GM21825 (cell line): Measurements from ENCODE around the gene IFT172.
A peak's percentile ranks its signal among the peaks of the same experiment; 100 is the strongest.
"Not testable (repeated sequence)": the region's sequence is repeated elsewhere in the genome, so short reads cannot be mapped to it uniquely, and the experiment has no call there.

Experiments used
- ATAC-seq: cut with Tn5 transposase; IDR thresholded peaks from one replicate; pipeline ENCODE4 v1.9.1; 2021; ENCODE audit warnings: mild to moderate bottlenecking, moderate library complexity; ENCODE audit not compliant: unreplicated experiment

IFT172 gene, protein sequence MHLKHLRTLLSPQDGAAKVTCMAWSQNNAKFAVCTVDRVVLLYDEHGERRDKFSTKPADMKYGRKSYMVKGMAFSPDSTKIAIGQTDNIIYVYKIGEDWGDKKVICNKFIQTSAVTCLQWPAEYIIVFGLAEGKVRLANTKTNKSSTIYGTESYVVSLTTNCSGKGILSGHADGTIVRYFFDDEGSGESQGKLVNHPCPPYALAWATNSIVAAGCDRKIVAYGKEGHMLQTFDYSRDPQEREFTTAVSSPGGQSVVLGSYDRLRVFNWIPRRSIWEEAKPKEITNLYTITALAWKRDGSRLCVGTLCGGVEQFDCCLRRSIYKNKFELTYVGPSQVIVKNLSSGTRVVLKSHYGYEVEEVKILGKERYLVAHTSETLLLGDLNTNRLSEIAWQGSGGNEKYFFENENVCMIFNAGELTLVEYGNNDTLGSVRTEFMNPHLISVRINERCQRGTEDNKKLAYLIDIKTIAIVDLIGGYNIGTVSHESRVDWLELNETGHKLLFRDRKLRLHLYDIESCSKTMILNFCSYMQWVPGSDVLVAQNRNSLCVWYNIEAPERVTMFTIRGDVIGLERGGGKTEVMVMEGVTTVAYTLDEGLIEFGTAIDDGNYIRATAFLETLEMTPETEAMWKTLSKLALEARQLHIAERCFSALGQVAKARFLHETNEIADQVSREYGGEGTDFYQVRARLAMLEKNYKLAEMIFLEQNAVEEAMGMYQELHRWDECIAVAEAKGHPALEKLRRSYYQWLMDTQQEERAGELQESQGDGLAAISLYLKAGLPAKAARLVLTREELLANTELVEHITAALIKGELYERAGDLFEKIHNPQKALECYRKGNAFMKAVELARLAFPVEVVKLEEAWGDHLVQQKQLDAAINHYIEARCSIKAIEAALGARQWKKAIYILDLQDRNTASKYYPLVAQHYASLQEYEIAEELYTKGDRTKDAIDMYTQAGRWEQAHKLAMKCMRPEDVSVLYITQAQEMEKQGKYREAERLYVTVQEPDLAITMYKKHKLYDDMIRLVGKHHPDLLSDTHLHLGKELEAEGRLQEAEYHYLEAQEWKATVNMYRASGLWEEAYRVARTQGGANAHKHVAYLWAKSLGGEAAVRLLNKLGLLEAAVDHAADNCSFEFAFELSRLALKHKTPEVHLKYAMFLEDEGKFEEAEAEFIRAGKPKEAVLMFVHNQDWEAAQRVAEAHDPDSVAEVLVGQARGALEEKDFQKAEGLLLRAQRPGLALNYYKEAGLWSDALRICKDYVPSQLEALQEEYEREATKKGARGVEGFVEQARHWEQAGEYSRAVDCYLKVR (N-terminal part only)

GRCh38 chr2:27489498-27490397 is at the start of gene IFT172:
Gene IFT172 (minus strand): TSS chr2:27489743. CDS start chr2:27489653, 90 bp downstream.
- peak; percentile 95 for ATAC-seq

GRCh38 chr2:27538839-27539450 is 49.4 kb upstream of the IFT172 start:
- ATAC-seq = not testable (repeated sequence)

GRCh38 chr2:27537287-27537686 is 47.7 kb upstream of the IFT172 start:
- no peak for ATAC-seq

DNA sequence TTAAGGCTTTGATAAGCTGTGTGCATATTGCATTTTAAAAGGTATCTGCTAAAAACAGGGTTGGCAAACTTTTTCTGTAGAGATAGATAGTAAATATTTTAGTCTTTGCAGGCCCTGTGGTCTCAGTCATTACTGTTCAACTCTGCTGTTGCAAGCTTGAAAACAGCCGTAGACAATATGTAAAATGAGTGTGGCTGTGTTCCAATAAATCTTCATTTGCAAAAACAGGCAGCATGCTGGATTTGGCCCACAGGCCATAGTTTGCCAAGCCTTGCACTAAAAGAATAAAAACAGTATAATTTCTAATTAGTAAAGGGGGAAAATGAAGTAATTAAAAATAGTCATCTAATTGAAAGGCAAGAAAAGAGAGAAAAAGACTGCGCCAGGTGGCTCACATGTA is 42.4 kb upstream of the IFT172 start:
- ATAC-seq = no peak

- no peak for ATAC-seq
Measured at GRCh38 chr2:27527182-27527581, 37.6 kb upstream of the IFT172 start.

DNA sequence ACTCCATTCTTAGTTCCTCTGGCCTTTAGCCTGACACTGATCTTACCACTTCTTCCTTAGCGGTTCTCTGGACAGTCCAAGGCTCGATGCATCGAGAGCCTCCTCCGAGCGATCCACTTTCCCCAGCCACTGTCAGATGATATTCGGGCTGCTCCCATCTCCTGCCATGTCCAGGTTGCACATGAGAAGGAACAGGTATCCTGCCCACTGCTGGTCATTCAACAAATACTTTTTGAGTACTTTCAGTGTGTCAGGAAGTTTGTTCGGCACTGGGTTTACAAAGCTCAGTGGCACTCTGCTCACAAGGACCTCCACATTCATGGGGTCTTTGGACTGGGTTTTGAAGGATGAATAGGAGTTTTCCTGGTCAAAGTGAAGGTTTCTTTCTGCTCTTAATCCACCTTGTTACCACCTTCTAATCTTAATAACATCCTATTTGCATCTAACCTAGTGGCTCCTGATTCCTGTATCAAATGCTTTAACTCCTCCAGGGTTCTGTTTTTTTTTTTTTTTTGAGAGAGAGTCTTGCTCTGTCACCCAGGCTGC is 32.9 kb upstream of the IFT172 start:
- ATAC-seq = no peak

- ATAC-seq = no peak
Measured at GRCh38 chr2:27520316-27520715, 30.8 kb upstream of the IFT172 start.

- ATAC-seq = no peak
Measured at GRCh38 chr2:27518782-27519113, 29.2 kb upstream of the IFT172 start.

DNA sequence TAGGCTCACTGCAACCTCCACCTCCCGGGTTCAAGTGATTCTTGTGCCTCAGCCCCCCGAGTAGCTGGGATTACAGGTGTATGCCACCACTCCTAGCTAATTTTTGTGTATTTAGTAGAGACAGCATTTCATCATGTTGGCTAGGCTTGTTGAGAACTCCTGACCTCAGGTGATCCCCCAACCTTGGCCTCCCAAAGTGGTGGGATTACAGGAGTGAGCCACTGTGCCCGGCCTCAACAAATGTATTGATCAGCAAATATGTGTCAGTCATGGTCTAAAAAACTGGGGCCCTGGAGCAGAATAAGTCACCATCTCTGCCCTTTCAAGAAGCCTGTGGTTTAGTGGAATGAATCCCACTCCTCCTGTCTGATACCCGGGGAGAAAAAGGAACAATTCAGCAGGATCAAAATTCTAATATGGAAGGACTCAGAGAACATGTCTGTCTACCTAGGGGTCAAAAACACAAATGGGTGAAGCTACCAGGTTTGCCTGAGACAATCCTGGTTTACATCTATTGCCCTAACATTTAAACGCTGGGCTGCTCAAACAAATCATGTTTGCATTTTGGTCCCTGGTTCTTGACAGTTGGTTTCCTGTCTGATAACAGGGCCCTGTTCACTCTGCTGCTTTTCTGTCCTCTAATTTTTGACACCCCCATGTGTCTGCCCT is 28.7 kb upstream of the IFT172 start:
- no peak for ATAC-seq

- ATAC-seq = no peak
Measured at GRCh38 chr2:27509326-27509725, 19.8 kb upstream of the IFT172 start.

- ATAC-seq = no peak
Measured at GRCh38 chr2:27507293-27507692, 17.8 kb upstream of the IFT172 start.

GRCh38 chr2:27506587-27506986 is 17.0 kb upstream of the IFT172 start:
- ATAC-seq = no peak

- ATAC-seq = no peak
Measured at GRCh38 chr2:27502142-27502541, 12.6 kb upstream of the IFT172 start.

DNA sequence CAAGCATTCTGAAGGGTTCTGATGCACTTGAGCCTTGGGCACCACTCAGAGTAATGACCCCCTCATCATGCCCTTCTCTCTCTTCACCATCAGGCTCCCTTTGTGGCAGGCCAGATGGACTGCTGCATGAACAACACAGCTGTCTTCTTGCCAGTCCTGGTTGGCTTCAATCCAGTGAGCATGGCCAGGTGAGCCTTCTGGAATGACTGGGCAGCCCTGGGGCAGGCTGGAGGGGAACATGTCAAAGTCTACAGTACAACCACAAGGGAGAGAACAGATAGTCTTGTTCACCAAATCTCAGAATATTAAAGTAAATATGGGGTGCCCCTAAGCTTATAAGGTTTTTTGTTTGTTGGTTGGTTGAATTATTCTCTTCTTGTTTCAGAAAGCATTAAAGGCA is 11.5 kb upstream of the IFT172 start:
- ATAC-seq = no peak

DNA sequence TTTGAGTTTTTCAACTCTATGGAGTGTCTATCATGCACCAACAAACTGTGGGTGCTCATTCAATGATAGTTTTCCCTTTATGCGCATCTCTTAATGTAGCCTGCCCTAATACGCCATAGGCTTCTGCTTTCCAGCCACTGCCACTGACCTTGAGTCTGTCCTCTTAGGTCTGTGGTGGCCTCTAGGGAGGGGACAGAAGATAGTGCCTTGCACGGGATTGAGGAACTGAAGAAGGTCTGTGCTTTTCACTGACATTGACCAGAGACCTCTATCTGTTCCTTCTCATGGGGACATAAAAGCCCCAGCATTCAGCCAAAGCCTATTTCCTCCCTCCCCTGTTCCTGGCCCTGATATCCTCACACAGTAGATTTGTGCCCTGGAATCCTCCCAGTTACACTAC is 9.4 kb upstream of the IFT172 start:
- ATAC-seq = no peak

DNA sequence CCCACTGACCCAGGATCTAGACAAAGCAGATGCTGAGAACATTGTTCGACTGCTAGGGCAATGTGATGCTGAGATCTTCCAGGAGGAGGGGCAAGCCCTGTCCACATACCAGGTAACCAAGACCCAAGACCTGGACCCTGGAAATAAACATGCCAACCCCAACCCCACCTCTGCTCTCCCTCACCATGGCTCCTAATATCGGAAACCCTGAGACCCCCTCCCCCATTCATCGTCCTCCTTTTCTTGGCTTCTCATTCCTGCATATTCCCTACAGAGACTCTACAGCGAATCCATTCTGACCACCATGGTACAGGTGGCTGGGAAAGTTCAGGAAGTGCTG is 7.7 kb upstream of the IFT172 start:
- ATAC-seq = no peak

DNA sequence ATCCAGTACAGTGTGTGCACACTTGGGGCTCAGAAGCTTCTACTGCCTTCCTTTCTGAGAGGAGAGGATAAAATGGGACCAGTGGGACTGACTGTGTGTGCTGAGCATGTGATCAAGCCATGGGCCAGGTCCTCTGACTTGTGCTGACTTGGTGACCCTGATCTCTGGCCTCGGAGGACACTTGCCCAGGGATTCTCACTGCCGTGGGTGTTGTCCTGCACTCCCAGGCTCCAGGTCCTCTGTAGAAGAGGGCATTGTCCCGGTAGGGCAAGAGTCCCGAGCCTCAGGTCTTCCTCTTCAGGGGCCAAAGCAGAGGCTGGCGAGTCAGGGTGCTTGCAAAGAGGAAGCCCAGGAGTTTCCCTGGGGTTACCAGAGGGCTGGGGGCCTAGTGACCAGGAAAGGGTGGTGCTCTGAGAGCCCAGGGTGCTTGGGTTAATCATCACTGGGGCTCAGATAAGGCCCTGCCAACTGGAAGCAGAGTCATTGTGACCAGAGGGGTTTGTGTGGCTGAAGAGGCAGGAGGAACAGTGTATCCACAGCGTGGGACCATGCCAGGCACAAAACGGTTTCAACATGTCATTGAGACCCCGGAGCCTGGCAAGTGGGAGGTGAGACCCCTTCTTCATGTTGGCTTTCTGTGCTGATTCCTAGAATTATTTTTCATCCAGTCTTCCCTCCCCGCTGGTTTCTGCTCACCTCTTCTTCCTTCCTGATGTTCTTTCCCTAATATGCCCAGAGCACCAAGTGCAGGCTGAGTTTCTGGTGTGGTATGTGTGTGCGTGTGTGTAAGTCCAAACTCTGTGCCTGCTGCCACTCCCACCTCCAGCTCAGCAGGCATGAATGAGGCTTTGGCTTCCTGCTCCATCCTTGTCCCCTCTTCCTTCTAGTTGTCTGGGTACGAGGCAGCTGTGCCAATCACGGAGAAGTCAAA is 7.1 kb upstream of the IFT172 start, which contains the start of gene GCKR:
TSS of gene GCKR (plus strand) at position 483 of the 931 bp plus-strand sequence. CDS start at position 549, 66 bp downstream.
- no peak for ATAC-seq

DNA sequence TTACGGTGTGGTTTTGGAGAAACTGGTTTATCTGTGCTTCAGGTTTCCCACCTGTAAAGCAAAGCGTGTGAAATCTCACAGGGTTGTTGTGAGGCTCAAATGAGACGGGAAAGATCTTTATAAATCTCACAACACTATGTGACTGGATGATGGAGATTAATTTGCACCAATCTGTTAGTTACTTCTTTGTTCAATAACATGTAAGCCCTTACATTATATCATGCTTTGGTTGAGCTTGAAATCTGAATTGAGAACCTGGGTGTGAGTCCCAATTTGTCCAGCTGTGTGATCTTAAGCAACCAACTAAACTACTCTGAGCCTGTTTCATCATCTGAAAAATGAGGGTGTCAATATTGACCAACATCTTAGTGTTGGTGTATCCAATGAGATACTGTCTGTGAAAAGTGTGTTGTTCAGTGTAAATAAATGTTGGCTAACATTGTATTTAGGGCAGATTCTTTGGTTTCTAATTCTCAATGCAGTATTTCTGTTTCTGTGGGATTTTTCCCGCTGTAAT is 6.4 kb upstream of the IFT172 start:
- no peak for ATAC-seq
